Loucy (cell line): ENCODE results near the gene BTD.

Experiments used
- H2AFZ ChIP-seq: fragments of 200-600 bp; sonication (generic); 2 replicates; pipeline ENCODE4 v1.6.0; 2016; ENCODE audit warnings: antibody characterized with exemption, mild to moderate bottlenecking, low read length, moderate library complexity
- H3F3A ChIP-seq: fragments of 200-600 bp; 2 replicates; pipeline ENCODE4 v1.6.0; 2016; ENCODE audit warnings: antibody characterized with exemption, low read depth, mild to moderate bottlenecking
- H3K27me3 ChIP-seq: fragments of 200-600 bp; sonication (generic); 2 replicates; pipeline ENCODE4 v1.6.1; 2014; ENCODE audit warnings: low read length, mild to moderate bottlenecking; ENCODE audit not compliant: insufficient read depth, poor library complexity, severe bottlenecking
- H3K36me3 ChIP-seq: fragments of 200-600 bp; sonication (generic); 2 replicates; pipeline ENCODE4 v1.6.1; 2016; ENCODE audit warnings: low read length; ENCODE audit not compliant: insufficient read depth
- H3K4me1 ChIP-seq: fragments of 200-600 bp; sonication (generic); 2 replicates; pipeline ENCODE4 v1.5.1; 2014; ENCODE audit warnings: low read length, mild to moderate bottlenecking; ENCODE audit not compliant: insufficient read depth, poor library complexity, severe bottlenecking
- H3K4me2 ChIP-seq: fragments of 200-600 bp; sonication (generic); 2 replicates; pipeline ENCODE4 v1.6.0; 2014; ENCODE audit warnings: antibody characterized with exemption, low read length, low read depth, mild to moderate bottlenecking; ENCODE audit not compliant: poor library complexity, severe bottlenecking
- H3K4me3 ChIP-seq: fragments of 200-600 bp; sonication (generic); 2 replicates; pipeline ENCODE4 v1.5.1; 2014; ENCODE audit warnings: low read length, mild to moderate bottlenecking, mixed read lengths; ENCODE audit not compliant: poor library complexity, severe bottlenecking
- H3K79me2 ChIP-seq: fragments of 200-600 bp; sonication (generic); 2 replicates; pipeline ENCODE4 v1.6.1; 2014; ENCODE audit warnings: low read length; ENCODE audit not compliant: insufficient read depth
- H3K9ac ChIP-seq: fragments of 200-600 bp; sonication (generic); 2 replicates; pipeline ENCODE4 v1.6.0; 2014; ENCODE audit warnings: mild to moderate bottlenecking, low read depth, low read length, moderate library complexity; ENCODE audit not compliant: poor library complexity, severe bottlenecking
- H3K9me2 ChIP-seq: fragments of 200-600 bp; sonication (generic); replicated peaks from 2 replicates; pipeline ENCODE4 v1.6.1; 2016; ENCODE audit warnings: low read depth, low read length, mixed read lengths
- H3K9me3 ChIP-seq: fragments of 200-600 bp; sonication (generic); 2 replicates; pipeline ENCODE4 v1.6.1; 2014; ENCODE audit warnings: mild to moderate bottlenecking, antibody characterized with exemption, low read length, low read depth; ENCODE audit not compliant: insufficient read depth
- H4K20me1 ChIP-seq: fragments of 200-600 bp; sonication (generic); 2 replicates; pipeline ENCODE4 v1.6.0; 2014; ENCODE audit warnings: antibody characterized with exemption, low read length, mild to moderate bottlenecking; ENCODE audit not compliant: insufficient read depth, poor library complexity, severe bottlenecking
- CTCF ChIP-seq: fragments of 200-600 bp; sonication (generic); conservative IDR thresholded peaks from 2 replicates; pipeline ENCODE4 v1.5.1; 2014; ENCODE audit warnings: mild to moderate bottlenecking, antibody characterized with exemption, low read length
- EZH2phosphoT487 ChIP-seq: fragments of 200-600 bp; IDR thresholded peaks from 2 replicates; pipeline ENCODE4 v1.6.1; 2018; ENCODE audit warnings: antibody characterized with exemption, mild to moderate bottlenecking, moderate library complexity, borderline replicate concordance

The BTD gene

GRCh38 chr3:15630646-15631350 lies 29.3 kb downstream of the BTD start:
- peaks cover 5% of the 10 kb centered on the region for H3K4me1 ChIP-seq
- H4K20me1 ChIP-seq: no peaks in the 10 kb centered on the region
- no peaks in the 10 kb centered on the region for H3K9me3 ChIP-seq
- H3F3A ChIP-seq: no peaks in the 10 kb centered on the region
- TF ChIP-seq EZH2phosphoT487 (no peak), CTCF (no peak)
- H3K79me2 ChIP-seq: no peaks in the 10 kb centered on the region
- no peak overlapping the region for H3K4me3 ChIP-seq
- H2AFZ ChIP-seq: no peak overlapping the region
- H3K9ac ChIP-seq: no peak overlapping the region
- H3K36me3 ChIP-seq: no peaks in the 10 kb centered on the region
- no peaks in the 10 kb centered on the region for H3K27me3 ChIP-seq
- H3K9me2 ChIP-seq: no peaks in the 10 kb centered on the region
- peak overlapping the region; percentile 54 for H3K4me2 ChIP-seq

- H3K9ac ChIP-seq: no peak overlapping the region
- H3K27me3 ChIP-seq: no peaks in the 10 kb centered on the region
- H3F3A ChIP-seq: no peaks in the 10 kb centered on the region
- no peak overlapping the region for H3K4me3 ChIP-seq
- H3K9me3 ChIP-seq: no peaks in the 10 kb centered on the region
- H3K4me1 ChIP-seq: peaks cover 12% of the 10 kb centered on the region
- H3K9me2 ChIP-seq: no peaks in the 10 kb centered on the region
- no peaks in the 10 kb centered on the region for H3K36me3 ChIP-seq
- no peaks in the 10 kb centered on the region for H3K79me2 ChIP-seq
- TF ChIP-seq CTCF (no peak), EZH2phosphoT487 (no peak)
- no peak overlapping the region for H2AFZ ChIP-seq
- H3K4me2 ChIP-seq: no peak overlapping the region
- H4K20me1 ChIP-seq: no peaks in the 10 kb centered on the region
These were observed 30.1 kb downstream of the BTD start for GRCh38 chr3:15631426-15632211.

- Histone ChIP-seq H3K4me1 (peaks cover 12% of the 10 kb centered on the region), H3K36me3 (no peaks in the 10 kb centered on the region), H3K9me2 (no peaks in the 10 kb centered on the region), H3F3A (no peaks in the 10 kb centered on the region), H2AFZ (no peak overlapping the region), H3K79me2 (no peaks in the 10 kb centered on the region), H3K4me2 (no peak overlapping the region), H4K20me1 (no peaks in the 10 kb centered on the region), H3K9ac (no peak overlapping the region), H3K4me3 (no peak overlapping the region), H3K27me3 (no peaks in the 10 kb centered on the region), H3K9me3 (no peaks in the 10 kb centered on the region)
- no peak for TF ChIP-seq EZH2phosphoT487
- TF ChIP-seq CTCF: no peak
These were observed 30.7 kb downstream of the BTD start for GRCh38 chr3:15632212-15632580.
